Neural progenitor cell (in vitro differentiated cells): ENCODE results near the gene SLC1A1.

Experiments used
- CTCF ChIP-seq: fragments of 200-600 bp; sonication (generic); IDR thresholded peaks from 2 replicates; pipeline ENCODE4 v1.5.1; 2017; ENCODE audit warnings: antibody characterized with exemption, mild to moderate bottlenecking
- EZH2 ChIP-seq: fragments of 200-600 bp; sonication (generic); IDR thresholded peaks from 2 replicates; pipeline ENCODE4 v1.6.1; 2017; ENCODE audit warnings: antibody characterized with exemption, mild to moderate bottlenecking, moderate library complexity

- TF ChIP-seq CTCF (no peak), EZH2 (no peak)
Observed at GRCh38 chr9:4584636-4585035, 94.4 kb downstream of the SLC1A1 start.
